ENCODE results near the gene MYRFL.
A peak's percentile ranks its signal among the peaks of the same experiment; 100 is the strongest.

Gene MYRFL

DNA sequence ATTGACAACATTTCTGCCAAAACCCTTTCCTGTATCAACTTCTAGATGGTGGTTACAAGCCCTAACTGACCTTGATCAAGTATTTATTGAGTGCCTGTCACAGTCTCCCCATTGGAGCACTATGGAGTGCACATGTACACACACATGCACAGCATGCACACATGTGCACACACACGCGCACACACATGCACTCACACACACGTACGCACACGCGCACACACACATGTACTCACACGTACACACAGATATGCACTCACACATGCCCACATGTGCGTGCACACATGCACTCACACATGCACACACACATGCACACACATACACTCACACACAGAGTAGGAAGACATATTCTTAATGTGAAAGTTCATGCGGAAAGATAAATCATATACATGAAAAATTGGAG, 43.7 kb downstream of the MYRFL start:
- DNase-seq (ENCODE audit: low read depth), result no peak
- H3K4me3 ChIP-seq (ENCODE audit: low read length), result no peak overlapping the region
- TF ChIP-seq, protein P1, sequence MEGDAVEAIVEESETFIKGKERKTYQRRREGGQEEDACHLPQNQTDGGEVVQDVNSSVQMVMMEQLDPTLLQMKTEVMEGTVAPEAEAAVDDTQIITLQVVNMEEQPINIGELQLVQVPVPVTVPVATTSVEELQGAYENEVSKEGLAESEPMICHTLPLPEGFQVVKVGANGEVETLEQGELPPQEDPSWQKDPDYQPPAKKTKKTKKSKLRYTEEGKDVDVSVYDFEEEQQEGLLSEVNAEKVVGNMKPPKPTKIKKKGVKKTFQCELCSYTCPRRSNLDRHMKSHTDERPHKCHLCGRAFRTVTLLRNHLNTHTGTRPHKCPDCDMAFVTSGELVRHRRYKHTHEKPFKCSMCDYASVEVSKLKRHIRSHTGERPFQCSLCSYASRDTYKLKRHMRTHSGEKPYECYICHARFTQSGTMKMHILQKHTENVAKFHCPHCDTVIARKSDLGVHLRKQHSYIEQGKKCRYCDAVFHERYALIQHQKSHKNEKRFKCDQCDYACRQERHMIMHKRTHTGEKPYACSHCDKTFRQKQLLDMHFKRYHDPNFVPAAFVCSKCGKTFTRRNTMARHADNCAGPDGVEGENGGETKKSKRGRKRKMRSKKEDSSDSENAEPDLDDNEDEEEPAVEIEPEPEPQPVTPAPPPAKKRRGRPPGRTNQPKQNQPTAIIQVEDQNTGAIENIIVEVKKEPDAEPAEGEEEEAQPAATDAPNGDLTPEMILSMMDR (conservative IDR thresholded peaks at IDR 0.05; ENCODE audit: low read length), result no peak

DNA sequence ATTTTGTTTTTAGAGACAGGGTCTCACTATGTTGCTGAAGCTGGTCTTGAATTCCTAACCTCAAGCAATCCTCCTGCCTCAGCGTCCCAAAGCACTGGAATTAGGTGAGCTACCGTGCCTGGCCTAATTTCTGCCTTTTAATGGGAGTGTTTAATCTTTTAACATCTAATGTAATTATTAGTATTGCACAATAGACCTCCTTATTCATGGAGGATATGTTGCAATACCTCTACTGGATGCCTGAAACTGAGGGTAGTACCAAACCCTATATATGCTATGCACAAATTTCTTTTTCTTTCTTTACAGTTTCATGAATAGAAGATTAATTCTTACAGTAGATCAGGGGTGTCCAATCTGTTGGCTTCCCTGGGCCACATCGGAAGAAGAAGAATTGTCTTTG, 47.8 kb downstream of the MYRFL start:
- no peak overlapping the region for H3K4me3 ChIP-seq (ENCODE audit: low read length)
- TF ChIP-seq, protein P1 (conservative IDR thresholded peaks at IDR 0.05; ENCODE audit: low read length), result no peak
- DNase-seq (ENCODE audit: low read depth), result no peak

DNA sequence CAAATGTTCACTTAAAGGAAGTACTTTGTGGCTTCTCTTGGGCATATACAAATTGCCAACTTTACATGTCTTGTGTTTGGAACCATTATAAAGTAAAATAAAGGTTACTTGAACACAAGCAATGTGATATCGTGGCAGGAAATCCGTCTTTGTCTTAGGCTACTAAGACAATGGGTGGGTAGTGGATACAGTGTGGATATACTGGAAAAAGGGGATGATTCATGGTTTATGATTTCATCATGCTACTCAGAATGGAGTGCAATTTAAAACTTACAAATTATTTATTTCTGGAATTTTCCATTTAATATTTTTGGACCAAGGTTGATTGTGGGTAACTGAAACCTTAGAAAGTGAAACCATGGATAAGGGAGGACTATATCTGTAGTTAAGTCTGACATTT, 48.4 kb downstream of the MYRFL start:
- TF ChIP-seq, protein P1 (conservative IDR thresholded peaks at IDR 0.05; ENCODE audit: low read length), result no peak
- no peak for DNase-seq (ENCODE audit: low read depth)
- no peak overlapping the region for H3K4me3 ChIP-seq (ENCODE audit: low read length)

DNA sequence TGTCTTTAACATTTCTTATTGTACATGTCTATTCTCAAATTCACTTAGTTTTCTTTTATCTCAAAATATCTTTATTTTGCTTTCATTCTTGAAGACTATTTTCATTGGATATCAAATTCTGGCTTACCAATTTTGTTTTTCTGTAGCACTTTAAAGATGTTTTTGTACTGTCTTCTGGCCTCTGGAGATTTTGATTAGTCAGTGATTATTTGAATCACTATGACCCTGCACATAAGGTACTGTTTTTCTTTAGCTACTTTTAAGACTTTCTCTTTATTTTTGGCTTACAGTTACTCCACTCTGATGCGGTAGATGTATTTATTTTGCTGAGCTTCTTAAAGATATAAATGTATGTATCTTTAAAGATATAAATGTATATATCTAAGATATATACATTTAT, 49.6 kb downstream of the MYRFL start:
- no peak for DNase-seq (ENCODE audit: low read depth)
- TF ChIP-seq, protein P1 (conservative IDR thresholded peaks at IDR 0.05; ENCODE audit: low read length), result no peak
- no peak overlapping the region for H3K4me3 ChIP-seq (ENCODE audit: low read length)

DNA sequence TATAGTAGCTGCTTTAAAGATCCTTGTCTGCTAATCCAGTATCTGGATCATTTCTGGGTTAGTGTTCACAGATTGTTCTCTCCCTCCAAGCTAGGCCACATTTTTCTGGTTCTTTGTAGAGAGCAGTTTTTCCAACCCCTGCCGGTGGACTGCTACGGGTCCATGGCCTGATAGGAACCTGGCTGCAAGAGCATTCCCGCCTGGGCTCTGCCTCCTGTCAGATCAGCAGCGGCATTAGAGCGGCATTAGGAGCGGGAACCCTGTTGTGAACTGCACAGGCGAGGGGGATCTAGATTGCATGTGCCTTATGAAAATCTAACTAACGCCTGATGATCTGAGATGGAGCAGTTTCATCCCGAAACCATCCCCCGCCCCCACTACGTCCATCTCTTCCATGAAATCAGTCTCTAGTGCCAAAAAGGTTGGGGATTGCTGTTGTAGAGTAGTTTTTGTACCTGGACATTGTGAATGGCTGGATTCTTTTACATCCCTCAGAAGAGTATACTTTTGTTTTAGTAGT, 50.4 kb downstream of the MYRFL start:
- H3K4me3 ChIP-seq (ENCODE audit: low read length), result no peak overlapping the region
- TF ChIP-seq, protein P1 (conservative IDR thresholded peaks at IDR 0.05; ENCODE audit: low read length), result no peak
- no peak for DNase-seq (ENCODE audit: low read depth)

DNA sequence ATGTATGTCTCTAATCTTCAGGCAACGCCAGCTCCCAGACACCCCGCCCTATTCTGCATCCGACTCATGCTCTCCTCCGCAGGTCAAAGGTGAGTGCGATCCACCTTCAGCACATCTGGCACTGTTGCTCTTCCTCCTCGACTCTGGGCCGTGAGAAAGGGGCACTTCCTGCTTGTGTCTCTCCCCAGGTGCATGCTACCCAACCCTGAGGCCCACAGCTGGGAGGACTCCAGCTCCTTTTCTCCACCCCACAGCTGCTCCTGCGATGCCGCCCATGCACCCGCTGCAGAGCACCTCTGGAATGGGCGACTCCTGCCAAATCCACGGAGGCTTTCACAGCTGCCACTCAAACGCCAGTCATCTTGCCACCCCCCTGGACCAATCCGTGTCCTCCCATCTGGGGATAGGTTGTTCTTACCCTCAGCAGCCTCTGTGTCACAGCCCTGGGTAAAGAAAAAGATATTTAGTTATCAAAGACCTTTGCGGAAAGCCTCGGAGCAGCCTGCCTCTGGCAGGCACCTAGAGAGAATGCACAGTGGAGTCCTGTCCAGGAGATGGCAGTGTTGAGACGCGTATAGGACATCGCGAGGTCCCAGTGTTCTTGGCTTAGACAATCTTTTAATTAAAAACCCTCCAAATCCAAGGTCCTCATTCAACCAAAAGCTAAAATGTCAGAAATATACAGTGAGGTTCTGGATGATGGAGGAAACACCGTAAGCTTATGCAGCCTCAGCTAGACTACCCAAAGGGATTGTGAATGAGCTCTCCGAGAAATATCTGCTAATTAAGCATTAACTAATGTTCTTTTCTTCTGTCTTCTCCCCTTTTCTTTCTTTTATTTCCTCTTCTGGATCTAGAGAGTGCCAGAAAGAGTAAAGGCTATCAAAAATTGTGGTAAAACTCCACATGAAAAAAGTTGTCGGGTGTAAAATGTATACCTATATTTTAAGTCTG, 54.3 kb downstream of the MYRFL start:
- peak overlapping the region; percentile 49 for H3K4me3 ChIP-seq (ENCODE audit: low read length)
- TF ChIP-seq, protein P1 (conservative IDR thresholded peaks at IDR 0.05; ENCODE audit: low read length), result peak; percentile 97
- DNase-seq (ENCODE audit: low read depth), result peak; percentile 68

DNA sequence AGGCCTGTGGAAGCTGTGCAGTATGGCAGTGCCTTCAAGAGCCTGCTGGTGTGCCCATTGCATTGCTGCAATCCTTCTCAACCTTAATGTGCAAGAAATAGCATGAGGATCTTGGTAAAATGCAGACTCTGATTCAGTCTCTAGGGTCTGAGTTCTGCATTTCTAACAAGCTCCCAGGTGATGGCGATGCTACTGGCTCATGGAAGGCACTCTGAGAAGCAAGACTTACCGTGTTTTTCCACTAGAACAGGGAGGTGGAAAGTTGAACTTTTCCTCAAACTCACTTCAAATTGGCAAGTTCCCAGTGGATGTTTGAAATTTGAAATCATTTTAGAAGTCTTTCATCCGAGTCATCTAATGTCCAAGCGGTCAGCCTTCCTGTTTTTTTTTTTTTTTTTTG, 55.5 kb downstream of the MYRFL start:
- DNase-seq (ENCODE audit: low read depth), result peak; percentile 28
- TF ChIP-seq, protein P1 (conservative IDR thresholded peaks at IDR 0.05; ENCODE audit: low read length), result peak; percentile 27; the same call in 1 of the 2 replicates
- no peak overlapping the region for H3K4me3 ChIP-seq (ENCODE audit: low read length)

All from AG10803 (cell line).